B cell (primary cell): Measurements from ENCODE around the gene HECTD1. TPM values are rescaled to one million over a fixed set of nuclear protein-coding genes. Genes with fewer than 3 reads are reported as not detected.

Source experiments
- ATAC-seq: fragments of 200-7000 bp; cut with Tn5 transposase; one replicate; pipeline ENCODE4 v1.10.0; 2021; ENCODE audit warnings: low read depth, mild to moderate bottlenecking, moderate number of reproducible peaks, moderate library complexity
- CTCF ChIA-PET: fragments of 350-600 bp; sonication (Branson Sonifier 250); formaldehyde crosslinking; loops from one replicate; lab custom pipeline; 2021; ENCODE audit warnings: antibody characterized with exemption, inconsistent platforms; lab: Charles Lee
- POLR2A ChIA-PET: fragments of 350-600 bp; sonication (Branson Sonifier 250); formaldehyde crosslinking; loops from one replicate; lab custom pipeline; 2021; ENCODE audit warnings: antibody characterized with exemption; lab: Charles Lee
- DNase-seq: peaks from one replicate; pipeline ENCODE4 v3.0.0; 2013
- H2AFZ ChIP-seq: 2 replicates; pipeline ENCODE4 v1.6.1; 2012; ENCODE audit warnings: mild to moderate bottlenecking, low read depth, low read length; ENCODE audit not compliant: insufficient read depth, poor library complexity, severe bottlenecking
- H3K27ac ChIP-seq, 2 donors: 1 replicate in 1 of 2; 2 replicates in 1 of 2; pipeline ENCODE4 v1.5.1; 2012 to 2013; ENCODE audit warnings: low read length in 2 of 2, mild to moderate bottlenecking in 2 of 2, moderate library complexity in 1 of 2
- H3K27me3 ChIP-seq, 4 experiments: fragments of 200-600 bp in 1 of 4; sonication (generic) in 1 of 4; replicated peaks in 1 of 4; 1 replicate in 2 of 4; 2 replicates in 2 of 4; pipeline versions ENCODE4 v1.6.1 to v1.7.0; 2013 to 2016; ENCODE audit warnings: low read length in 3 of 4, mild to moderate bottlenecking in 2 of 4, mixed read lengths in 1 of 4, moderate library complexity in 1 of 4; ENCODE audit not compliant: insufficient read depth in 4 of 4, control insufficient read depth in 3 of 4; ENCODE audit errors: control extremely low read depth in 1 of 4
- H3K36me3 ChIP-seq, 2 experiments: replicated peaks in 1 of 2; 1 replicate in 1 of 2; 2 replicates in 1 of 2; pipeline versions ENCODE4 v1.6.1 to v1.7.1; 2013; ENCODE audit warnings: low read length in 1 of 2; ENCODE audit not compliant: insufficient read depth in 2 of 2, control insufficient read depth in 1 of 2; ENCODE audit errors: control extremely low read depth in 1 of 2, extremely low read depth in 1 of 2
- H3K4me1 ChIP-seq, 2 donors: fragments of 200-600 bp in 1 of 2; sonication (generic) in 1 of 2; 1 replicate in 1 of 2; 2 replicates in 1 of 2; pipeline versions ENCODE4 v1.5.1 to v1.6.1; 2013 to 2017; ENCODE audit warnings: low read length in 2 of 2; ENCODE audit not compliant: control insufficient read depth in 2 of 2, insufficient read depth in 2 of 2
- H3K4me2 ChIP-seq: replicated peaks from 2 replicates; pipeline ENCODE3; 2012; ENCODE audit warnings: mild to moderate bottlenecking, low read depth, low read length; ENCODE audit not compliant: poor library complexity, severe bottlenecking
- H3K4me3 ChIP-seq, 5 experiments: fragments of 200-600 bp in 1 of 5; sonication (generic) in 1 of 5; 1 replicate in 3 of 5; 2 replicates in 2 of 5; pipeline versions ENCODE4 v1.5.1 to v1.7.0; 2011 to 2016; ENCODE audit warnings: low read length in 4 of 5, mild to moderate bottlenecking in 4 of 5, low read depth in 2 of 5, control low read depth in 1 of 5, moderate library complexity in 1 of 5; ENCODE audit not compliant: insufficient read depth in 1 of 5; ENCODE audit errors: control extremely low read depth in 1 of 5, extremely low read depth in 1 of 5
- H3K79me2 ChIP-seq: fragments of 200-600 bp; sonication (generic); one replicate; pipeline ENCODE4 v1.6.0; 2016; ENCODE audit warnings: low read length; ENCODE audit not compliant: control insufficient read depth, insufficient read depth
- H3K9ac ChIP-seq: fragments of 200-600 bp; sonication (generic); 2 replicates; pipeline ENCODE4 v1.6.1; 2017; ENCODE audit warnings: mild to moderate bottlenecking, low read length, moderate library complexity
- H3K9me3 ChIP-seq, 3 donors: one replicate each; pipeline versions ENCODE4 v1.6.1 to v1.7.1; 2013; ENCODE audit warnings: low read length in 2 of 3; ENCODE audit not compliant: control insufficient read depth in 2 of 3, insufficient read depth in 1 of 3; ENCODE audit errors: control extremely low read depth in 1 of 3
- H4K20me1 ChIP-seq: 2 replicates; pipeline ENCODE4 v1.6.0; 2012; ENCODE audit warnings: mild to moderate bottlenecking, low read length; ENCODE audit not compliant: insufficient read depth, control insufficient read depth, poor library complexity, severe bottlenecking
- H3K27ac Mint-ChIP-seq: one replicate; pipeline ENCODE4 v1.8.0; 2021; ENCODE audit warnings: mixed read lengths
- H3K27me3 Mint-ChIP-seq: one replicate; pipeline ENCODE4 v1.8.0; 2021; ENCODE audit warnings: mixed read lengths
- H3K4me1 Mint-ChIP-seq: one replicate; pipeline ENCODE4 v1.8.0; 2021; ENCODE audit warnings: mixed read lengths
- H3K4me3 Mint-ChIP-seq: one replicate; pipeline ENCODE4 v1.8.0; 2021; ENCODE audit warnings: mixed read lengths
- H3K9me3 Mint-ChIP-seq: one replicate; pipeline ENCODE4 v1.8.0; 2022; ENCODE audit warnings: mixed read lengths; ENCODE audit not compliant: insufficient read depth
- CTCF ChIP-seq: fragments of 200-600 bp; IDR thresholded peaks from one replicate; pipeline ENCODE4 v1.8.0; 2022; ENCODE audit warnings: antibody characterized with exemption, mild to moderate bottlenecking
- EZH2 ChIP-seq: IDR thresholded peaks from 2 replicates; pipeline ENCODE4 v1.6.1; 2012; ENCODE audit warnings: borderline replicate concordance, low read depth, mild to moderate bottlenecking, moderate library complexity, low read length; ENCODE audit not compliant: insufficient read depth, poor library complexity, severe bottlenecking
- WGBS: methylation state at CpG from one replicate; pipeline ENCODE4 v1.1.5; 2013; ENCODE audit warnings: missing lambda C conversion rate; ENCODE audit not compliant: insufficient coverage; 5-methylcytosine and 5-hydroxymethylcytosine counted together
- intact Hi-C: fragments of 100-400 bp; cut with micrococcal nuclease; formaldehyde crosslinking; loops from one replicate; pipeline ENCODE4 v1.10.0; 2022
- polyA plus RNA-seq: library from polyadenylated mRNA; depleted of rRNA; stranded (reverse); fragments of >200 nt; gene quantifications from 2 replicates; pipeline ENCODE4 v1.2.3, GENCODE V29; 2012
- total RNA-seq, 2 donors: library from RNA; stranded (reverse); fragments of 120-200 nt in 1 of 2; gene quantifications; 1 replicate in 1 of 2; 2 replicates in 1 of 2; pipeline versions ENCODE4 v1.2.3 to v1.2.4, GENCODE V29; 2013 to 2022

HECTD1 gene
- total and polyA plus RNA-seq, 2 donors (not counting 1 experiment from before 2014, with no cell fraction given) = 63.1 to 184 TPM

GRCh38 chr14:31060253-31060875, 147.2 kb downstream of the HECTD1 start:
- no peaks in the 10 kb centered on the region for H3K27me3 ChIP-seq
- peaks cover 6% of the 10 kb centered on the region for H3K79me2 ChIP-seq
- H3K9ac ChIP-seq = no peak overlapping the region
- H3K4me1 ChIP-seq = peaks cover 6 to 7% of the 10 kb centered on the region in 2 donors
- no peak for ATAC-seq
- H3K4me3 Mint-ChIP-seq = no peak overlapping the region
- H3K9me3 Mint-ChIP-seq = no peaks in the 10 kb centered on the region
- ChIA-PET POLR2A (interaction anchor here (0.6 kb wide), 1 partner anchor 81 kb away, joined by 5 read pairs; no protein-coding TSS in a partner anchor), CTCF (interaction anchor here (1.4 kb wide), 1 partner anchor 22 kb away, joined by 5 read pairs; no protein-coding TSS in a partner anchor)
- H3K4me2 ChIP-seq = no peak overlapping the region
- TF ChIP-seq CTCF (no peak), EZH2 (no peak)
- no peak overlapping the region for H3K27ac Mint-ChIP-seq
- H3K36me3 ChIP-seq = no peaks in the 10 kb centered on the region
- no peaks in the 10 kb centered on the region for H4K20me1 ChIP-seq
- H3K27me3 Mint-ChIP-seq = no peaks in the 10 kb centered on the region
- H3K4me1 Mint-ChIP-seq = peaks cover 10% of the 10 kb centered on the region
- no peak for DNase-seq
- intact Hi-C loops = no loop called here
- no peaks in the 10 kb centered on the region for H3K9me3 ChIP-seq
- WGBS = 91% methylated on average over 4 of the region's 6 CpGs
- H3K27ac ChIP-seq = no peak overlapping the region
- H3K4me3 ChIP-seq = no peak overlapping the region
- no peak overlapping the region for H2AFZ ChIP-seq

GRCh38 chr14:31059152-31059924, 148.3 kb downstream of the HECTD1 start:
- H3K9me3 Mint-ChIP-seq = no peaks in the 10 kb centered on the region
- peaks cover 6% of the 10 kb centered on the region for H3K79me2 ChIP-seq
- no peak overlapping the region for H3K4me3 ChIP-seq
- ATAC-seq = no peak
- ChIA-PET POLR2A (interaction anchor here (0.6 kb wide), 2 partner anchors 80 to 308 kb away, joined by 4 to 5 read pairs; no protein-coding TSS in a partner anchor), CTCF (no interaction called here)
- no peaks in the 10 kb centered on the region for H4K20me1 ChIP-seq
- H3K27ac ChIP-seq = no peak overlapping the region
- no peak overlapping the region for H2AFZ ChIP-seq
- no peak for DNase-seq
- H3K9me3 ChIP-seq = no peaks in the 10 kb centered on the region
- no peak overlapping the region for H3K4me3 Mint-ChIP-seq
- H3K4me1 Mint-ChIP-seq = peaks cover 10% of the 10 kb centered on the region
- no CpG with 5 or more reads among the region's 1 CpG for WGBS
- intact Hi-C loops = no loop called here
- TF ChIP-seq EZH2 (no peak), CTCF (no peak)
- no peak overlapping the region for H3K4me2 ChIP-seq
- H3K4me1 ChIP-seq = peaks cover 6 to 7% of the 10 kb centered on the region in 2 donors
- no peak overlapping the region for H3K27ac Mint-ChIP-seq
- no peak overlapping the region for H3K9ac ChIP-seq
- H3K27me3 ChIP-seq = no peaks in the 10 kb centered on the region
- H3K36me3 ChIP-seq = no peaks in the 10 kb centered on the region
- H3K27me3 Mint-ChIP-seq = no peaks in the 10 kb centered on the region
